ENCODE results near the gene SOCS6.

DNA sequence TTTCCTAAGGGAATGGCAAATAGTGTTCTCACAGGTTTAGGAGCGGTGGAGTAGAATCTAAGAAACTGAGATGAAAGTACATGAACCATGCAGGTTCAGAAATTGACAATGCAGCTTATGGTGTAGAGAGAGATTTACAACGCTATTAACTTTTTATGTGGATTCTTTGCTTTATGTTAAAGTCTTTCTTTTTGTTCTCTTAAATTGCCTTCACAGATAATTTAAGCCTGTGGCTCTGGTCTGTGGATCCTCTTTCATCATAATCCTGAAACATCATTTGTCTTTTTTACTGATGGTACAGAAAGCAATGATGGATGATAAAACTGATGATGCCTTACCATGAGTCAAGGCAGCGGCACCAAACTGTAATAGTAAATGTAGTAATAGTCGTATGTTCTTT lies 30.3 kb downstream of the SOCS6 start:
- TF ChIP-seq, protein P1, sequence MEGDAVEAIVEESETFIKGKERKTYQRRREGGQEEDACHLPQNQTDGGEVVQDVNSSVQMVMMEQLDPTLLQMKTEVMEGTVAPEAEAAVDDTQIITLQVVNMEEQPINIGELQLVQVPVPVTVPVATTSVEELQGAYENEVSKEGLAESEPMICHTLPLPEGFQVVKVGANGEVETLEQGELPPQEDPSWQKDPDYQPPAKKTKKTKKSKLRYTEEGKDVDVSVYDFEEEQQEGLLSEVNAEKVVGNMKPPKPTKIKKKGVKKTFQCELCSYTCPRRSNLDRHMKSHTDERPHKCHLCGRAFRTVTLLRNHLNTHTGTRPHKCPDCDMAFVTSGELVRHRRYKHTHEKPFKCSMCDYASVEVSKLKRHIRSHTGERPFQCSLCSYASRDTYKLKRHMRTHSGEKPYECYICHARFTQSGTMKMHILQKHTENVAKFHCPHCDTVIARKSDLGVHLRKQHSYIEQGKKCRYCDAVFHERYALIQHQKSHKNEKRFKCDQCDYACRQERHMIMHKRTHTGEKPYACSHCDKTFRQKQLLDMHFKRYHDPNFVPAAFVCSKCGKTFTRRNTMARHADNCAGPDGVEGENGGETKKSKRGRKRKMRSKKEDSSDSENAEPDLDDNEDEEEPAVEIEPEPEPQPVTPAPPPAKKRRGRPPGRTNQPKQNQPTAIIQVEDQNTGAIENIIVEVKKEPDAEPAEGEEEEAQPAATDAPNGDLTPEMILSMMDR (IDR thresholded peaks at IDR 0.05; ENCODE audit: low read depth, low read length): no peak
- TF ChIP-seq EZH2phosphoT487 (IDR thresholded peaks at IDR 0.05; ENCODE audit: low read depth): no peak

Data from OCI-LY3 (cell line).